NCI-H187 (cell line): Measurements from ENCODE around the gene UTP20.

Source experiments
- DNase-seq, 2 experiments: peaks; one replicate each; lab custom pipeline; 2025; lab: John Stamatoyannopoulos, UW

Gene UTP20

GRCh38 chr12:101436136-101436535, 156.2 kb downstream of the UTP20 start:
- no peak for DNase-seq
